ENCODE data around the gene TOP3B.
"Not testable (repeated sequence)": the region's sequence is repeated elsewhere in the genome, so short reads cannot be mapped to it uniquely, and the experiment has no call there.

The TOP3B gene

DNA sequence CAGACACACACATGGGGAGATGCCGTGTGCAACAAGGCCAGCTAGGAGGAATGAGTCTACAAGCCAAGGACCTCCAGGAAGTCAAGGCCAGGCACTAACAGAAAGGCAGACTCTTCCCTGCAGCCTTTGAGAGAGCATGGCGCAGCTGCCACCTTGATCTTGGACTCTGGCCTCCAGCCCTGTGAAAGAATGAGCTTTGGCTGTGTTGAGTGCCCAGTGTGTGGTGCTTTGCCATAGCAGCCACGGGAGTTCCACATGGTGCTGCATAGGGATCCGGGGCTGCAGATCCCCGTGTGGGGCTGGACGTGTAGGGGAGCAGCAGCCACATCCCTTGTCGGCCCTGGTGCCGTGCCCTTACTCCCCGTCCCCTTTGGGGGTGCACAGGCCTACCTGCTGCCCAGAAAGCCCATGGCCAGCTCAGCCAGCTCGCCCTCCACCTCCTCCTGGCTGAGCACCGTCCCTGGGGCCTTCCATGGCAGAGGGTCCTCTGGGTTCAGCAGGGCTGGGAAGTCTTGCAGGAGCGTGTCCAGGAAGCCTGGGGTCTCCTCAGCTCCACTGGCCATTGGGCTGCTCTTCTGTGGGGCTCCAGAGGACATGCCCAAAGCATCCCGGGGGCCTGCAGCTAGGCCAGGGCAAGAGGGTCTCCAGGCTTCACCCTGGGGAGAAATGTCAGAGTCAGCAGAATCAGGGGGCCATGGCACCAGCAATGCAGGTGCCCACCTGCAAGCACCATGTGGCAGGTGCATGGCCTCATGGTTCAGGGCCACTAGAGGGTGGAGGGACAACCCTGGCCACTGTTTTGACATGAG lies 36.9 kb downstream of the TOP3B start:
- no peak for DNase-seq (ENCODE audit: low read depth, low spot score)

GRCh38 chr22:21944871-21945270 lies 37.7 kb downstream of the TOP3B start:
- no peak for DNase-seq (ENCODE audit: low read depth, low spot score)

- DNase-seq (ENCODE audit: low read depth, low spot score): no peak
Measured at GRCh38 chr22:21943571-21944448, 38.8 kb downstream of the TOP3B start.

DNA sequence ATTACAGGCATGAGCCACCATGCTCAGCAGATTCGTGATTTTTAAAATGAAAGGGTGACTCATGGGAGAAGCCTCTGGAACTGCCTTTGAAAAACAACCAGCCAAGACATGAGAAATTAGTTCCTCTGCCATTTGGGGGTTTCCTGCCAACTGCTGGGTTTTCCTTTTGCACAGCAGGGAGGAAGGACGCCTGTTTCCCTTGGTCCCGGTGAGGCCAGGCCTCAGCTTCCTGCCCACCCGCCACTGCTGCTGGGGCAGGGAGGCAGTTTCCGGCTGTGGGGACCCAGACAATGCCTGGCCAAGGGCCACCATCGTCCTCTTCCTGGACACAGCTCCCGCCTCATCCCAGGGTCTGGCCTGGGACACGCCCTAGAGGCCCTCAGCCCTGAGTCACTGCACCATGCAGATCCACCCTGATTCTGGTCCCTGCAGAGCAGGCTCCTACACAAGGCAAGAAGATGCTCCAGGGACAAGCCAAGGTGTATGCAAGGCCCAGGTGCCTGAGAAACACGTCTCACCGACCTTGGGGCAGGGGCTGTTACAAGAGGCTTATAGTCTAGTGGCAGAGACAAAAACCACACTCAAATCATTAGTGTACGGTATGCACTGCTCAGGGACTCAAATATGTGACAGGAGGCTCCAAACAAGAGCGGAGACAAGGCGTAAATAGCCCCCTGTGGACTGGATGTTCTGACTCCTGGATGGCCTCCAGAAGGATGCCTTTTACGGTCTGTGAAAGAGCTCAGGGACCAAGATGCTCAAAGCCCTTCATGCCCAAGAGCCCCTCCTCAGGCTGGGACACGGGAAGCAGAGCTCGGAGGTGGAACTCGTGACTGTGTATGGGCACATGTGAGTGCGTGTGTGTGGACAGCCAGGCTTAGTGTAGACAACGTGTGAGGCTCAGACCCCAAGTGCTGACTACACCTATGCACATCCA lies 39.9 kb downstream of the TOP3B start:
- no peak for DNase-seq (ENCODE audit: low read depth, low spot score)

- DNase-seq (ENCODE audit: low read depth, low spot score): no peak
Measured at GRCh38 chr22:21941921-21942320, 40.7 kb downstream of the TOP3B start.

DNA sequence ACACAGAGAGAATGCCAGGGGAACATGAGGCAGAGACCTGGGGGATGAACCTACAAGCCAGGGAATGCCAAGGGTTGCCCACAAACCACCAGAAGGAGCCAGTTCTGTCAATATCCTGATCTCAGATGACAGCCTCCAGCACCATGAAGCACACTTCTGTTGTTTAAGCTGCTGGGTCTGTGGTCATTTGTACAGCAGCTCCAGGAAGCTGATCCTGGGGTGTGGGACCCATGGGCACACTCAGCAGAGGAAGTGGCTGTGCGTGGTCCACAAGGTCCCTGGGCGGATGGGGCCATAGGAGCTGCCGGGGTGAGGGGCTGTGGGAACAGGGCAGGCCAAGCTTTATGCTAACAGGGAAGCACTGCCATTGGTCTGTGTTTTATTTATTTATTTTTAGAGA lies 42.1 kb downstream of the TOP3B start:
- DNase-seq (ENCODE audit: low read depth, low spot score): no peak

- DNase-seq (ENCODE audit: low read depth, low spot score): not testable (repeated sequence)
Measured at GRCh38 chr22:21939935-21940334, 42.7 kb downstream of the TOP3B start.

GRCh38 chr22:21939461-21939913 lies 43.1 kb downstream of the TOP3B start:
- DNase-seq (ENCODE audit: low read depth, low spot score): no peak

GRCh38 chr22:21938906-21939305 lies 43.7 kb downstream of the TOP3B start:
- DNase-seq (ENCODE audit: low read depth, low spot score): no peak

GRCh38 chr22:21938071-21938822 lies 44.3 kb downstream of the TOP3B start:
- no peak for DNase-seq (ENCODE audit: low read depth, low spot score)

DNA sequence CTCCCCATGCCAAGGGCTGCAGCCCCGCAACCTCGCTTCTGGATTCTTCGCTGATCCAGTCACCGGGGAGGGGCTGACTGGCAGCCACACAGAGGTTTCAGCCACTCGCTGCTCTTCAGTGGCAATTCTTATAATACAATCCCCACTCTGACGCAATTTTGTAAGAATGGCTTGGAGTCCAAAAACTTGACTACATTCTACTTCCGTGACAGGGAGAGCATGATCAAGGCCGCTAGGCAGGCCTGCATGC lies 44.8 kb downstream of the TOP3B start:
- DNase-seq (ENCODE audit: low read depth, low spot score): no peak

- DNase-seq (ENCODE audit: low read depth, low spot score): no peak
Measured at GRCh38 chr22:21937041-21937820, 45.4 kb downstream of the TOP3B start.

DNA sequence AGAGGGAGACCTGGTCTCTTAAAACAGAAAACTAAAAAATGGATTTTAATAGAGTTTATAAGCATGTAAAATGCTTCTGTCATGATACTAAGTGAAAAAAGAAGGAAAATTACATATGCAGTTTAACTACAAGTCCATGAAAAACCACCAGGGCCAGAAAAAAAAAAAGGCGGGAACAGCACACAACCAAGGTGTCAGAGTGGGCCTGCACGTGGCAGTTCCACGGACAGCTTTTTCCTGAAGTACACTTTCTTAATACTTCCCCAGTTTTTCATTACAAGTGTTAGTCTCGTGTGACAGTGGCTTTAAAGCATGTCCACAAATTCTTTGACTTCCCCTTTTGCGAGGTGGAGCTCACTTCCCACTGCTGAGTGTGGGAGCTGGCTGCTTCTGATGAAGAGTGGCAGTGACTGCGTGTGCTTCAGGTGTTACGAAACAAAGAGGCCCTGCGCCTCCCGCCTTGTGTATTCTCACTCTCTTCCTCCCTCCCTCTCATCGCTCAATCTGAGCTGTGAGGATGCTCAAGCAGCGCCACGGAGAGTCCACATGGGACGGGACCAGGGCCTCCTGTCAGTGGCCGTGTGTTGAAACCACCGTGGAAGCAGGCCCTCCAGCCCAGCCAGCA lies 46.3 kb downstream of the TOP3B start:
- no peak for DNase-seq (ENCODE audit: low read depth, low spot score)

- DNase-seq (ENCODE audit: low read depth, low spot score): no peak
Measured at GRCh38 chr22:21933910-21934309, 48.7 kb downstream of the TOP3B start.

DNA sequence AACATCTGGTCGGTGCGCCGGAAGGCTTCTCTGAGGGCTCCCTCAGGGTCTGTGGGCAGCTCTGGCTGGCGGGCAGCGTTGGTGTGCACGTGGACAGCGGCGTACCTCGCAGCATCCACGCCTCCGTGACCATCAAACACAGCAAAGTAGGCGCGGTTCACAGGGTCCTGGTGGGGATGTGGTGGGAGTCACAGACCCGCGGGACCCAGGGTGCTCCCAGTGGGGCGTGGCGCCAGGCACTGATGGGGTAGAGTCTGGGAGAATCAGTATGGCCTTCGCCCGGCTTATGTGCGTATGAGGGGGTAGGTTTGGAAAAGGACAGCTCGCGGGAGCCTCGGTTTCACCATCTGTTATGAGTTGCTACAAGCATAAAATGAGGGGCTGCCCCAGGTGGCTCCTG lies 49.2 kb downstream of the TOP3B start:
- no peak for DNase-seq (ENCODE audit: low read depth, low spot score)

- DNase-seq (ENCODE audit: low read depth, low spot score): no peak
Measured at GRCh38 chr22:21932347-21932746, 50.2 kb downstream of the TOP3B start.

DNA sequence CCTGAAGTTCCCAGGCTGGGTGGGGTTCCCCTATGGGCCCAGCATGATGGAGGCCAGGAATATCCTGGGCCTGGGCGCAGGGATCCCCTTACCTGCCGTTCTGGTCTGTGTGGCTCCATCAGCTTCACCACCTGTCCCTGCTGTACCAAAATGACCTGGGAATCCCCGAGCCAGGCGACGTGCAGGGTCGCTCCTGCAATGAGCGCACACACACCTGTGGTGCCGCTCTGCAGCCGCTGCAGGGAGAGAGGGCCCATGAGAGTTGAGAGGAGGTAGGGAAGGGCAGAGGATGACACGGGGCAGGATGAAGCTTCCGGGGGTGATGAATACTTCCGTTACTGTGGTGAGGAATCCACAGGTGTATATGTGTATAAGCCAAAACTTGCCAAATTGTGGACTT lies 51.5 kb downstream of the TOP3B start:
- DNase-seq (ENCODE audit: low read depth, low spot score): no peak

GRCh38 chr22:21929253-21929652 lies 53.3 kb downstream of the TOP3B start:
- DNase-seq (ENCODE audit: low read depth, low spot score): no peak

DNA sequence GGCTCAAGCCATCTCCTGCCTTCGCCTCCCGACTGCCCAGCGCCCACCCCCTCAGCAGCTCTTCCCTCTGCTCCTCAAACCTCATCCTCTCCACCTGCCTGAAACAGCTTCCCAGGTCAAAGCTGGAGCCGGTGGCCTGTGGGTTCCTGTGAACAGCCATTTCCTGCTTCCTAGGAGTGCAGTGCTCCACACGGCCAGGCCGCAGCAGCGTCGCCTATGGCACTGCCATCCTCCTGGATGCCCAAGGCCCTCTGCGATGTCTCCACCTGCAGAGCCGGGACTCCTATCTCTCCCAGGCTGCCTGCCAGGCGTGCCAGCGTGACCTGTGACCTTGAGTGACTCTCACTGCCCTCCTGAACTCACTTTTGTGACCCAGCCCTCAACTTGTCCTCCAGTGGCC lies 54.5 kb downstream of the TOP3B start:
- no peak for DNase-seq (ENCODE audit: low read depth, low spot score)

Measured in iPS DF 19.7 (cell line).